A549 (cell line): ENCODE data around the gene ACP3.

ENCODE experiments used
- CTCF ChIP-seq: fragments of >200 bp; sonication (Bioruptor Twin); formaldehyde crosslinking; IDR thresholded peaks from 3 replicates; pipeline ENCODE4 v1.5.1; 2016
- RCOR1 ChIP-seq: fragments of 150-350 bp; IDR thresholded peaks from 2 replicates; pipeline ENCODE4 v1.6.1; 2014; ENCODE audit warnings: antibody characterized with exemption, low read length, low read depth

DNA sequence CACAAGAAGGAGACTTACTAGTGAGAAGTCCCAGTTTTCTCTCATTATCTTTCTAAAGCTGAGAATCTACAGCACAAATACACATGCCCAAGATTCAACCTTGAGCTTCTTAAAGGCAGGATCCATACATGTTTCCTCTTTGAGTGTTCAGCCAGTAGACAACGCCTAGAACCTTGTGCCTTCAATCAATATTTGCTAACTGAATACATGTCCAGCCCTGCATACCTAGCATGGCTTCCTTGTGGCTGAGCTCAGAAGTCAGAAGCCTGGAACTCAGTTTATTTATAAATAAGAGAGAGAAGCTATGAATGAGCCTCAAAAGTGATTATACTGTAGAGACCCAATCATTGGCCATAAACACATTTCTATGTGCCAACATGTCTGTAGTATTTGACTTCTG is 43.5 kb downstream of the ACP3 start:
- no peak for TF ChIP-seq RCOR1
- no peak for TF ChIP-seq CTCF
